Panc1 (cell line): ENCODE data around the gene FPR2. TPM values are rescaled to one million over a fixed set of nuclear protein-coding genes. Genes with fewer than 3 reads are reported as not detected.

Experiments
- ATAC-seq: fragments of 200-7000 bp; cut with Tn5 transposase; 2 replicates; pipeline ENCODE4 v1.9.1; 2020; ENCODE audit warnings: mild to moderate bottlenecking, moderate library complexity
- BruUV-seq: library from RNA; stranded (reverse); fragments of 400-500 nt; replicated peaks from 2 replicates; lab custom pipeline; 2021; lab: Mats Ljungman, UMichigan
- CTCF ChIA-PET: fragments of 300-600 bp; sonication (Branson Sonifier 250); formaldehyde crosslinking; loops from one replicate; lab custom pipeline; 2022; ENCODE audit warnings: antibody characterized with exemption; lab: Charles Lee
- POLR2A ChIA-PET: fragments of 300-600 bp; sonication (Branson Sonifier 250); formaldehyde crosslinking; loops from one replicate; lab custom pipeline; 2022; ENCODE audit warnings: antibody characterized with exemption; lab: Charles Lee
- DNase-seq: peaks from one replicate; pipeline ENCODE4 v3.0.0-alpha.2; 2010; ENCODE audit warnings: low read depth, low spot score
- H3K27ac ChIP-seq: 2 replicates; pipeline ENCODE4 v1.5.1; 2011; ENCODE audit warnings: mild to moderate bottlenecking, low read length, inconsistent platforms
- H3K27me3 ChIP-seq: fragments of 200-500 bp; sonication (Bioruptor generic); 2 replicates; pipeline ENCODE4 v1.6.0; 2014; ENCODE audit warnings: low read length, inconsistent platforms; ENCODE audit not compliant: control insufficient read depth, insufficient read depth
- H3K36me3 ChIP-seq: fragments of 200-500 bp; sonication (Bioruptor generic); 2 replicates; pipeline ENCODE4 v1.5.1; 2014; ENCODE audit warnings: inconsistent platforms, mild to moderate bottlenecking, low read length, moderate library complexity; ENCODE audit not compliant: control insufficient read depth, insufficient read depth
- H3K4me1 ChIP-seq: 2 replicates; pipeline ENCODE4 v1.5.1; 2011; ENCODE audit warnings: inconsistent platforms, mild to moderate bottlenecking, low read length, moderate library complexity; ENCODE audit not compliant: control insufficient read depth, insufficient read depth
- H3K4me3 ChIP-seq, 2 experiments: 2 replicates each; pipeline ENCODE4 v1.5.1; 2011 to 2012; ENCODE audit warnings: low read depth in 2 of 2, low read length in 2 of 2, mild to moderate bottlenecking in 2 of 2, inconsistent platforms in 1 of 2, moderate library complexity in 1 of 2
- H3K9me3 ChIP-seq: fragments of 200-500 bp; sonication (Bioruptor generic); 2 replicates; pipeline ENCODE4 v1.5.1; 2014; ENCODE audit warnings: low read depth, mild to moderate bottlenecking, inconsistent platforms, low read length, moderate library complexity; ENCODE audit not compliant: control insufficient read depth, insufficient read depth
- POLR2AphosphoS5 ChIP-seq: IDR thresholded peaks from 2 replicates; pipeline ENCODE4 v1.6.1; 2012; ENCODE audit warnings: mild to moderate bottlenecking, low read depth, low read length, moderate library complexity
- SIN3A ChIP-seq: IDR thresholded peaks from 2 replicates; pipeline ENCODE4 v1.6.1; 2012; ENCODE audit warnings: low read depth, mild to moderate bottlenecking, low read length, moderate library complexity, borderline replicate concordance; ENCODE audit not compliant: insufficient read depth
- TCF7L2 ChIP-seq: IDR thresholded peaks from 2 replicates; pipeline ENCODE4 v1.6.1; 2011; ENCODE audit warnings: mild to moderate bottlenecking, low read depth, low read length, inconsistent platforms
- in situ Hi-C: cut with HindIII; loops from 2 replicates; pipeline ENCODE4 v1.10.0; 2016; ENCODE audit warnings: low sequenced_read_pairs, low pct_unique_long_range_greater_than_20kb
- intact Hi-C: fragments of 100-400 bp; cut with micrococcal nuclease; formaldehyde crosslinking; loops from one replicate; pipeline ENCODE4 v1.10.0; 2022; ENCODE audit not compliant: unreplicated experiment
- total RNA-seq: library from RNA; stranded (reverse); gene quantifications from one replicate; pipeline ENCODE4 v1.2.1, GENCODE V29; 2021; ENCODE audit not compliant: unreplicated experiment
- TF ChIP-seq, protein P1 (sequence below), 2 experiments: IDR thresholded peaks; 2 replicates each; pipeline ENCODE4 v1.6.1; 2011 to 2012; ENCODE audit warnings: low read depth in 2 of 2, control low read depth in 1 of 2, low read length in 1 of 2, mild to moderate bottlenecking in 1 of 2, moderate library complexity in 1 of 2; ENCODE audit not compliant: insufficient read depth in 1 of 2
- TF ChIP-seq, protein P2 (sequence below): fragments of 450-650 bp; IDR thresholded peaks from 2 replicates; pipeline ENCODE4 v1.5.1; 2017; ENCODE audit warnings: mild to moderate bottlenecking

Gene FPR2
- total RNA-seq, 1 experiment from 2014 or later, result not detected

DNA sequence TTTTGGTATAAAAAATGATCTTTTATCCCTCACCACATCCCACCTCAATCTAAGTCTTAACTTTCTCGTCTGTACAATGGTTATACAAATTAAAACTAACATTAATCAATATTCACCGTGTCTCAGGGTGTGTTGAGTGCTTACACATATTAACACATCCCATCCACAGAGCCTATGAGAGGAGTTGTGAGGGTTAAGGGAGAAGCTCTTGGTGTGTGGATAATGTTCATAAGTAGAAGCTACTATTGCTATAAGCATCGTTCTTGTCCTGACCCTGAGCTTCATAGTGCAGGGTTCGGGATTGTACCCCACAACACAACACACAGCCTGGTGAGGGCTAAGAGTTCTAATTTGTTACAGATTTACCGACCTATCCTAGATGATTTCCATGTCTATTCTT, 36.5 kb downstream of the FPR2 start:
- ChIA-PET CTCF (no interaction called here), POLR2A (no interaction called here)
- ATAC-seq (no peak), DNase-seq (no peak)
- no peak overlapping the region for H3K4me3 ChIP-seq
- H3K4me1 ChIP-seq, result no peaks in the 10 kb centered on the region
- in situ Hi-C loops, result no loop called here
- no peaks in the 10 kb centered on the region for H3K36me3 ChIP-seq
- intact Hi-C loops, result no loop called here
- no peak overlapping the region for H3K27ac ChIP-seq
- H3K9me3 ChIP-seq, result no peaks in the 10 kb centered on the region
- no TSS peak for BruUV-seq
- H3K27me3 ChIP-seq, result no peaks in the 10 kb centered on the region
- TF ChIP-seq, protein P1, sequence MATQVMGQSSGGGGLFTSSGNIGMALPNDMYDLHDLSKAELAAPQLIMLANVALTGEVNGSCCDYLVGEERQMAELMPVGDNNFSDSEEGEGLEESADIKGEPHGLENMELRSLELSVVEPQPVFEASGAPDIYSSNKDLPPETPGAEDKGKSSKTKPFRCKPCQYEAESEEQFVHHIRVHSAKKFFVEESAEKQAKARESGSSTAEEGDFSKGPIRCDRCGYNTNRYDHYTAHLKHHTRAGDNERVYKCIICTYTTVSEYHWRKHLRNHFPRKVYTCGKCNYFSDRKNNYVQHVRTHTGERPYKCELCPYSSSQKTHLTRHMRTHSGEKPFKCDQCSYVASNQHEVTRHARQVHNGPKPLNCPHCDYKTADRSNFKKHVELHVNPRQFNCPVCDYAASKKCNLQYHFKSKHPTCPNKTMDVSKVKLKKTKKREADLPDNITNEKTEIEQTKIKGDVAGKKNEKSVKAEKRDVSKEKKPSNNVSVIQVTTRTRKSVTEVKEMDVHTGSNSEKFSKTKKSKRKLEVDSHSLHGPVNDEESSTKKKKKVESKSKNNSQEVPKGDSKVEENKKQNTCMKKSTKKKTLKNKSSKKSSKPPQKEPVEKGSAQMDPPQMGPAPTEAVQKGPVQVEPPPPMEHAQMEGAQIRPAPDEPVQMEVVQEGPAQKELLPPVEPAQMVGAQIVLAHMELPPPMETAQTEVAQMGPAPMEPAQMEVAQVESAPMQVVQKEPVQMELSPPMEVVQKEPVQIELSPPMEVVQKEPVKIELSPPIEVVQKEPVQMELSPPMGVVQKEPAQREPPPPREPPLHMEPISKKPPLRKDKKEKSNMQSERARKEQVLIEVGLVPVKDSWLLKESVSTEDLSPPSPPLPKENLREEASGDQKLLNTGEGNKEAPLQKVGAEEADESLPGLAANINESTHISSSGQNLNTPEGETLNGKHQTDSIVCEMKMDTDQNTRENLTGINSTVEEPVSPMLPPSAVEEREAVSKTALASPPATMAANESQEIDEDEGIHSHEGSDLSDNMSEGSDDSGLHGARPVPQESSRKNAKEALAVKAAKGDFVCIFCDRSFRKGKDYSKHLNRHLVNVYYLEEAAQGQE (IDR thresholded peaks at IDR 0.05; ENCODE audit: insufficient read depth in 1 of 2, low read depth in 2 of 2, low read length in 1 of 2), result no peak
- TF ChIP-seq, protein P2, sequence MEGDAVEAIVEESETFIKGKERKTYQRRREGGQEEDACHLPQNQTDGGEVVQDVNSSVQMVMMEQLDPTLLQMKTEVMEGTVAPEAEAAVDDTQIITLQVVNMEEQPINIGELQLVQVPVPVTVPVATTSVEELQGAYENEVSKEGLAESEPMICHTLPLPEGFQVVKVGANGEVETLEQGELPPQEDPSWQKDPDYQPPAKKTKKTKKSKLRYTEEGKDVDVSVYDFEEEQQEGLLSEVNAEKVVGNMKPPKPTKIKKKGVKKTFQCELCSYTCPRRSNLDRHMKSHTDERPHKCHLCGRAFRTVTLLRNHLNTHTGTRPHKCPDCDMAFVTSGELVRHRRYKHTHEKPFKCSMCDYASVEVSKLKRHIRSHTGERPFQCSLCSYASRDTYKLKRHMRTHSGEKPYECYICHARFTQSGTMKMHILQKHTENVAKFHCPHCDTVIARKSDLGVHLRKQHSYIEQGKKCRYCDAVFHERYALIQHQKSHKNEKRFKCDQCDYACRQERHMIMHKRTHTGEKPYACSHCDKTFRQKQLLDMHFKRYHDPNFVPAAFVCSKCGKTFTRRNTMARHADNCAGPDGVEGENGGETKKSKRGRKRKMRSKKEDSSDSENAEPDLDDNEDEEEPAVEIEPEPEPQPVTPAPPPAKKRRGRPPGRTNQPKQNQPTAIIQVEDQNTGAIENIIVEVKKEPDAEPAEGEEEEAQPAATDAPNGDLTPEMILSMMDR, result no peak
- TF ChIP-seq TCF7L2, result no peak
- no peak for TF ChIP-seq SIN3A
- TF ChIP-seq POLR2AphosphoS5, result no peak

DNA sequence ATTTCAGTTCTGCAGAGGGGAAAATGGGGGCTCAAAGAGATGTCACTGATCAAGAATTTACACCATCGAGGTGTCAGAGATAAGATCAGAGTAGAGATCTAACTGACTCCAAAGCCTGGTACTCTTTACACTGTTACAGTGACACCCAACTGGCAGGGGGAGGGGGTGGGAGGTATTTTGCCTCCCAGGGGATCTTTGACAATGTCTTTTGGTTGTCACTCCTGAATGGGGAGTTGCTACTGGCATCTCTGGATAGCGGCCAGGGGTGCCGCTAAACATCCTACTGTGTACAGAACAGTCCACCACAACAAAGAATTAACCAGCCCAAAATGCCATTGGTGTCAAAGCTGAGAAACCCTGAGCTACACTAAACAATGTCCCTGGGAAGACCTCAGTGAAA, 37.1 kb downstream of the FPR2 start:
- CTCF ChIA-PET, result no interaction called here
- no peaks in the 10 kb centered on the region for H3K9me3 ChIP-seq
- in situ Hi-C loops (no loop called here), intact Hi-C loops (no loop called here)
- DNase-seq, result no peak
- no peaks in the 10 kb centered on the region for H3K36me3 ChIP-seq
- no TSS peak for BruUV-seq
- H3K27ac ChIP-seq, result no peak overlapping the region
- no peaks in the 10 kb centered on the region for H3K27me3 ChIP-seq
- H3K4me3 ChIP-seq, result no peak overlapping the region
- H3K4me1 ChIP-seq, result no peaks in the 10 kb centered on the region
- POLR2A ChIA-PET, result no interaction called here
- no peak for ATAC-seq
- TF ChIP-seq POLR2AphosphoS5, result no peak
- TF ChIP-seq, protein P1 (IDR thresholded peaks at IDR 0.05; ENCODE audit: insufficient read depth in 1 of 2, low read depth in 2 of 2, low read length in 1 of 2), result no peak
- no peak for TF ChIP-seq TCF7L2
- TF ChIP-seq, protein P2, result no peak
- TF ChIP-seq SIN3A, result no peak
